ENCODE data around the gene LRIG1.
"Not testable (repeated sequence)": the region's sequence is repeated elsewhere in the genome, so short reads cannot be mapped to it uniquely, and the experiment has no call there.

LRIG1 gene

DNA sequence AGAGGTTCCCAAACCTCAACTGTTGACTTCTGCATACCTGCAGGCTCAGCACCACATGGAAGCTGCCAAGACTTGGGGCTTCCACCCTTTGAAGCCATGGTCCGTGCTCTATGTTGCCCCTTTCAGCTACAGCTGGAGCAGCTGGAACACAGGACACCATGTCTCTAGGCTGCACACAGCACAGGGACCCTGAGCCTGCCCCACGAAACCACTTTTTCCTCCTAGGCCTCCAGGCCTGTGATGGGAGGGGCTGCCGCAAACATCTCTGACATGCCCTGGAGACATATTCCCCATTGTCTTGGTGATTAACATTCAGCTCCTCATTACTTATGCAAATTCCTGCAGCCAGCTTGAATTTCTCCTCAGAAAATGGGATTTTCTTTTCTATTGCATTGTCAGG is 78.9 kb downstream of the LRIG1 start:
- TF ChIP-seq SETDB1 (IDR thresholded peaks at IDR 0.05; ENCODE audit: insufficient read length, low read length) (peak; percentile 44), ZNF585B (tag by site-specific recombination; IDR thresholded peaks at IDR 0.05) (peak; percentile 96)
- H3K4me1 ChIP-seq (ENCODE audit: control insufficient read depth, insufficient read depth, low read length); H3K9me3 ChIP-seq (ENCODE audit: control insufficient read depth, insufficient read depth, low read depth, low read length); POLR2A ChIA-PET; H3K27ac ChIP-seq (ENCODE audit: extremely low read depth, low read depth, low read length); H3K4me3 ChIP-seq (ENCODE audit: low read depth, low read length); H3K36me3 ChIP-seq (ENCODE audit: control insufficient read depth in 2 of 2, insufficient read depth in 1 of 2, low read length in 2 of 2): not testable (repeated sequence)
- CTCF ChIA-PET = interaction anchor here (1.6 kb wide), 1 partner anchor 15 kb away, joined by 4 read pairs; no protein-coding TSS in a partner anchor

DNA sequence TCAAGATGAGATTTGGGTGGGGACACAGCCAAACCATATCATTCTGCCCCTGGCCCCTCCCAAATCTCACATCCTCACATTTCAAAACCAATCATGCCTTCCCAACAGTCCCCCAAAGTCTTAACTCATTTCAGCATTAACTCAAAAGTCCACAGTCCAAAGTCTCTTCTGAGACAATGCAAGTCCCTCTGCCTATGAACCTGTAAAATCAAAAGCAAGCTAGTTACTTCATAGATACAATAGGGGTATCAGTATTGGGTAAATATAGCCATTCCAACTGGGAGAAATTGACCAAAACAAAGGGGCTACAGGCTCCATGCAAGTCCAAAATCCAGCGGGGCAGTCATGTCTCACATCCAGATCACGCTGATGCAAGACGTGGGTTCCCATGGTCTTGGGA is 79.7 kb downstream of the LRIG1 start:
- H3K9me3 ChIP-seq (ENCODE audit: control insufficient read depth, insufficient read depth, low read depth, low read length); H3K4me1 ChIP-seq (ENCODE audit: control insufficient read depth, insufficient read depth, low read length); POLR2A ChIA-PET; H3K4me3 ChIP-seq (ENCODE audit: low read depth, low read length); H3K27ac ChIP-seq (ENCODE audit: extremely low read depth, low read depth, low read length); H3K36me3 ChIP-seq (ENCODE audit: control insufficient read depth in 2 of 2, insufficient read depth in 1 of 2, low read length in 2 of 2): not testable (repeated sequence)
- CTCF ChIA-PET = interaction anchor here (1.6 kb wide), 1 partner anchor 14 kb away, joined by 4 read pairs; no protein-coding TSS in a partner anchor

DNA sequence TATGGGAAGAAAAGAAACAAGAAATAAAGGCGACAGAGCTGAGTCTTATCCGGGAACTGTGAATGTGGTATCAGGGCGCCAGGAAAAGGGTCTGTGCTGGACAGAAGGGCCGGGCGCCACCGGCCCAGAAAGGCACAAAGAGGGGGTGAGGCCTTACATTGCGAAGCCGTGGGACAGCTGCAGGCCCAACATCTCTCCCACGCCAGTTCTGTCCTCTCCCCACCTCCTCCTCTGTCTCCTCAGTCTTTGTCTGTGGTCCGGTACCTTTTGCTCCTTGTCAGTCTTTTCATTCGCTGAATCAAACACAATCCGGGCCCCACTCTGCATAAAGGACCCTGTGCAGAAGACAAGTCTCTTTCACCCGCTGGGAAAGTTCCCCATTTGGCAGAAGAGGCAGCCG is 81.8 kb downstream of the LRIG1 start:
- no peak overlapping the region for H3K27ac ChIP-seq (ENCODE audit: extremely low read depth, low read depth, low read length)
- TF ChIP-seq, protein P1, sequence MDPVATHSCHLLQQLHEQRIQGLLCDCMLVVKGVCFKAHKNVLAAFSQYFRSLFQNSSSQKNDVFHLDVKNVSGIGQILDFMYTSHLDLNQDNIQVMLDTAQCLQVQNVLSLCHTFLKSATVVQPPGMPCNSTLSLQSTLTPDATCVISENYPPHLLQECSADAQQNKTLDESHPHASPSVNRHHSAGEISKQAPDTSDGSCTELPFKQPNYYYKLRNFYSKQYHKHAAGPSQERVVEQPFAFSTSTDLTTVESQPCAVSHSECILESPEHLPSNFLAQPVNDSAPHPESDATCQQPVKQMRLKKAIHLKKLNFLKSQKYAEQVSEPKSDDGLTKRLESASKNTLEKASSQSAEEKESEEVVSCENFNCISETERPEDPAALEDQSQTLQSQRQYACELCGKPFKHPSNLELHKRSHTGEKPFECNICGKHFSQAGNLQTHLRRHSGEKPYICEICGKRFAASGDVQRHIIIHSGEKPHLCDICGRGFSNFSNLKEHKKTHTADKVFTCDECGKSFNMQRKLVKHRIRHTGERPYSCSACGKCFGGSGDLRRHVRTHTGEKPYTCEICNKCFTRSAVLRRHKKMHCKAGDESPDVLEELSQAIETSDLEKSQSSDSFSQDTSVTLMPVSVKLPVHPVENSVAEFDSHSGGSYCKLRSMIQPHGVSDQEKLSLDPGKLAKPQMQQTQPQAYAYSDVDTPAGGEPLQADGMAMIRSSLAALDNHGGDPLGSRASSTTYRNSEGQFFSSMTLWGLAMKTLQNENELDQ (tag by site-specific recombination; IDR thresholded peaks at IDR 0.05; ENCODE audit: low read depth) = no peak
- TF ChIP-seq, protein P2, sequence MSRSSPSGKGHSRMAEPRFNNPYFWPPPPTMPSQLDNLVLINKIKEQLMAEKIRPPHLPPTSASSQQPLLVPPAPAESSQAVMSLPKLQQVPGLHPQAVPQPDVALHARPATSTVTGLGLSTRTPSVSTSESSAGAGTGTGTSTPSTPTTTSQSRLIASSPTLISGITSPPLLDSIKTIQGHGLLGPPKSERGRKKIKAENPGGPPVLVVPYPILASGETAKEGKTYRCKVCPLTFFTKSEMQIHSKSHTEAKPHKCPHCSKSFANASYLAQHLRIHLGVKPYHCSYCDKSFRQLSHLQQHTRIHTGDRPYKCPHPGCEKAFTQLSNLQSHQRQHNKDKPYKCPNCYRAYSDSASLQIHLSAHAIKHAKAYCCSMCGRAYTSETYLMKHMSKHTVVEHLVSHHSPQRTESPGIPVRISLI (tag by site-specific recombination; IDR thresholded peaks at IDR 0.05) = no peak
- TF ChIP-seq ZNF514 (tag by site-specific recombination; IDR thresholded peaks at IDR 0.05) (no peak), GLI2 (tag by site-specific recombination; IDR thresholded peaks at IDR 0.05; ENCODE audit: borderline replicate concordance, low read depth) (no peak), EGR2 (tag by site-specific recombination; IDR thresholded peaks at IDR 0.05; ENCODE audit: low read depth) (no peak), ZNF114 (tag by site-specific recombination; IDR thresholded peaks at IDR 0.05) (no peak), HOXA7 (CRISPR knock-in tag; IDR thresholded peaks at IDR 0.05; ENCODE audit: borderline replicate concordance) (no peak), ZNF571 (tag by site-specific recombination; IDR thresholded peaks at IDR 0.05) (no peak), ZNF544 (tag by site-specific recombination; IDR thresholded peaks at IDR 0.05) (no peak), ZNF223 (tag by site-specific recombination; IDR thresholded peaks at IDR 0.05) (no peak)
- TF ChIP-seq, protein P3, sequence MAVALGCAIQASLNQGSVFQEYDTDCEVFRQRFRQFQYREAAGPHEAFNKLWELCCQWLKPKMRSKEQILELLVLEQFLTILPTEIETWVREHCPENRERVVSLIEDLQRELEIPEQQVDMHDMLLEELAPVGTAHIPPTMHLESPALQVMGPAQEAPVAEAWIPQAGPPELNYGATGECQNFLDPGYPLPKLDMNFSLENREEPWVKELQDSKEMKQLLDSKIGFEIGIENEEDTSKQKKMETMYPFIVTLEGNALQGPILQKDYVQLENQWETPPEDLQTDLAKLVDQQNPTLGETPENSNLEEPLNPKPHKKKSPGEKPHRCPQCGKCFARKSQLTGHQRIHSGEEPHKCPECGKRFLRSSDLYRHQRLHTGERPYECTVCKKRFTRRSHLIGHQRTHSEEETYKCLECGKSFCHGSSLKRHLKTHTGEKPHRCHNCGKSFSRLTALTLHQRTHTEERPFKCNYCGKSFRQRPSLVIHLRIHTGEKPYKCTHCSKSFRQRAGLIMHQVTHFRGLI (tag by site-specific recombination; IDR thresholded peaks at IDR 0.05) = no peak
- no peaks in the 10 kb centered on the region for H3K4me1 ChIP-seq (ENCODE audit: control insufficient read depth, insufficient read depth, low read length)
- H3K36me3 ChIP-seq (ENCODE audit: control insufficient read depth in 2 of 2, insufficient read depth in 1 of 2, low read length in 2 of 2) = peaks cover 0 to 21% of the 10 kb centered on the region in 2 experiments; a peak in 1 of 3 replicates
- ChIA-PET CTCF (no interaction called here), POLR2A (no interaction called here)
- H3K9me3 ChIP-seq (ENCODE audit: control insufficient read depth, insufficient read depth, low read depth, low read length) = no peaks in the 10 kb centered on the region
- H3K4me3 ChIP-seq (ENCODE audit: low read depth, low read length) = no peak overlapping the region

DNA sequence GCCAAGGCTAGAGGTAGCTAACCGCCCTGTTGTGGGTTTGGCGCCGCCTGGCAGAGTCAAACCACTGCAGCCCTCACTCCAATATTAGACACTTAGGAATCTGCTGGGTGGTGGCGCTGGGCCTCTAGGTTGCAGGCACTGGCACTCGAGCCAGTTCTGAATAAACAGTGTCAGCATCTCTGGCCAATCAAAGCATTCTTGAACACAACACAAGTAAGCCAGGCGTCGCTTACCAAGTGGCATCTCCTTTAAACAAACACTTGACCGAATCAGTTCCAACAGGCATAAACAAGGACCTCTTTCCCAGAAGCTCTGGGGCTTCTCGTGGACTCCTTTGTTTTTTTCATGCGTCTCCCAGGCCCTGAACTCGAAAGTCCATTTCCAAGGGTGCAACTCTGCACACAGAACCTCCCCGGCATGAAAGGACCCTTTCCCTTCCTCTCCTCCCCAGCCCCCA is 82.3 kb downstream of the LRIG1 start:
- Histone ChIP-seq H3K9me3 (ENCODE audit: control insufficient read depth, insufficient read depth, low read depth, low read length) (no peaks in the 10 kb centered on the region), H3K36me3 (ENCODE audit: control insufficient read depth in 2 of 2, insufficient read depth in 1 of 2, low read length in 2 of 2) (peaks cover 0 to 23% of the 10 kb centered on the region in 2 experiments; a peak in 1 of 3 replicates), H3K27ac (ENCODE audit: extremely low read depth, low read depth, low read length) (no peak overlapping the region), H3K4me3 (ENCODE audit: low read depth, low read length) (no peak overlapping the region), H3K4me1 (ENCODE audit: control insufficient read depth, insufficient read depth, low read length) (no peaks in the 10 kb centered on the region)
- ChIA-PET CTCF (no interaction called here), POLR2A (no interaction called here)
- TF ChIP-seq ZNF19 (tag by site-specific recombination; IDR thresholded peaks at IDR 0.05; ENCODE audit: low read depth) (no peak), ZNF76 (tag by site-specific recombination; IDR thresholded peaks at IDR 0.05; ENCODE audit: borderline replicate concordance, low read depth) (no peak)
- TF ChIP-seq, protein P4, sequence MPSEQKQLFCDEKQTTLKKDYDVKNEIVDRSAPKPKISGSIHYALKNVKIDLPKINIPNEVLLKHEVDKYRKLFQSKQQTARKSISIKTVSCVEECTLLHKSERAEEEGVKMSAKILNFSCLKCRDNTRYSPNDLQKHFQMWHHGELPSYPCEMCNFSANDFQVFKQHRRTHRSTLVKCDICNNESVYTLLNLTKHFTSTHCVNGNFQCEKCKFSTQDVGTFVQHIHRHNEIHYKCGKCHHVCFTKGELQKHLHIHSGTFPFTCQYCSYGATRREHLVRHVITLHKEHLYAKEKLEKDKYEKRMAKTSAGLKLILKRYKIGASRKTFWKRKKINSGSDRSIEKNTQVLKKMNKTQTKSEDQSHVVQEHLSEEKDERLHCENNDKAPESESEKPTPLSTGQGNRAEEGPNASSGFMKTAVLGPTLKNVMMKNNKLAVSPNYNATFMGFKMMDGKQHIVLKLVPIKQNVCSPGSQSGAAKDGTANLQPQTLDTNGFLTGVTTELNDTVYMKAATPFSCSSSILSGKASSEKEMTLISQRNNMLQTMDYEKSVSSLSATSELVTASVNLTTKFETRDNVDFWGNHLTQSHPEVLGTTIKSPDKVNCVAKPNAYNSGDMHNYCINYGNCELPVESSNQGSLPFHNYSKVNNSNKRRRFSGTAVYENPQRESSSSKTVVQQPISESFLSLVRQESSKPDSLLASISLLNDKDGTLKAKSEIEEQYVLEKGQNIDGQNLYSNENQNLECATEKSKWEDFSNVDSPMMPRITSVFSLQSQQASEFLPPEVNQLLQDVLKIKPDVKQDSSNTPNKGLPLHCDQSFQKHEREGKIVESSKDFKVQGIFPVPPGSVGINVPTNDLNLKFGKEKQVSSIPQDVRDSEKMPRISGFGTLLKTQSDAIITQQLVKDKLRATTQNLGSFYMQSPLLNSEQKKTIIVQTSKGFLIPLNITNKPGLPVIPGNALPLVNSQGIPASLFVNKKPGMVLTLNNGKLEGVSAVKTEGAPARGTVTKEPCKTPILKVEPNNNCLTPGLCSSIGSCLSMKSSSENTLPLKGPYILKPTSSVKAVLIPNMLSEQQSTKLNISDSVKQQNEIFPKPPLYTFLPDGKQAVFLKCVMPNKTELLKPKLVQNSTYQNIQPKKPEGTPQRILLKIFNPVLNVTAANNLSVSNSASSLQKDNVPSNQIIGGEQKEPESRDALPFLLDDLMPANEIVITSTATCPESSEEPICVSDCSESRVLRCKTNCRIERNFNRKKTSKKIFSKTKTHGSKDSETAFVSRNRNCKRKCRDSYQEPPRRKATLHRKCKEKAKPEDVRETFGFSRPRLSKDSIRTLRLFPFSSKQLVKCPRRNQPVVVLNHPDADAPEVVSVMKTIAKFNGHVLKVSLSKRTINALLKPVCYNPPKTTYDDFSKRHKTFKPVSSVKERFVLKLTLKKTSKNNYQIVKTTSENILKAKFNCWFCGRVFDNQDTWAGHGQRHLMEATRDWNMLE (tag by site-specific recombination; conservative IDR thresholded peaks at IDR 0.05; ENCODE audit: low read depth) = no peak
- TF ChIP-seq, protein P5, sequence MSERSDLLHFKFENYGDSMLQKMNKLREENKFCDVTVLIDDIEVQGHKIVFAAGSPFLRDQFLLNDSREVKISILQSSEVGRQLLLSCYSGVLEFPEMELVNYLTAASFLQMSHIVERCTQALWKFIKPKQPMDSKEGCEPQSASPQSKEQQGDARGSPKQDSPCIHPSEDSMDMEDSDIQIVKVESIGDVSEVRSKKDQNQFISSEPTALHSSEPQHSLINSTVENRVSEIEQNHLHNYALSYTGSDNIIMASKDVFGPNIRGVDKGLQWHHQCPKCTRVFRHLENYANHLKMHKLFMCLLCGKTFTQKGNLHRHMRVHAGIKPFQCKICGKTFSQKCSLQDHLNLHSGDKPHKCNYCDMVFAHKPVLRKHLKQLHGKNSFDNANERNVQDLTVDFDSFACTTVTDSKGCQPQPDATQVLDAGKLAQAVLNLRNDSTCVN (tag by site-specific recombination; optimal IDR thresholded peaks at IDR 0.05) = no peak
